Hematopoietic multipotent progenitor cell treated with erythropoietin and hydrocortisone succinate and interleukin-3 and kit ligand, for 6 days (in vitro differentiated cells): ENCODE measurements around the gene PRKCQ.

Source experiments
- DNase-seq: peaks from one replicate; pipeline ENCODE4 v3.0.0-alpha.2; 2015

Gene PRKCQ

GRCh38 chr10:6518791-6519429, 61.2 kb downstream of the PRKCQ start:
- no peak for DNase-seq

GRCh38 chr10:6516929-6517284, 63.2 kb downstream of the PRKCQ start:
- no peak for DNase-seq

DNA sequence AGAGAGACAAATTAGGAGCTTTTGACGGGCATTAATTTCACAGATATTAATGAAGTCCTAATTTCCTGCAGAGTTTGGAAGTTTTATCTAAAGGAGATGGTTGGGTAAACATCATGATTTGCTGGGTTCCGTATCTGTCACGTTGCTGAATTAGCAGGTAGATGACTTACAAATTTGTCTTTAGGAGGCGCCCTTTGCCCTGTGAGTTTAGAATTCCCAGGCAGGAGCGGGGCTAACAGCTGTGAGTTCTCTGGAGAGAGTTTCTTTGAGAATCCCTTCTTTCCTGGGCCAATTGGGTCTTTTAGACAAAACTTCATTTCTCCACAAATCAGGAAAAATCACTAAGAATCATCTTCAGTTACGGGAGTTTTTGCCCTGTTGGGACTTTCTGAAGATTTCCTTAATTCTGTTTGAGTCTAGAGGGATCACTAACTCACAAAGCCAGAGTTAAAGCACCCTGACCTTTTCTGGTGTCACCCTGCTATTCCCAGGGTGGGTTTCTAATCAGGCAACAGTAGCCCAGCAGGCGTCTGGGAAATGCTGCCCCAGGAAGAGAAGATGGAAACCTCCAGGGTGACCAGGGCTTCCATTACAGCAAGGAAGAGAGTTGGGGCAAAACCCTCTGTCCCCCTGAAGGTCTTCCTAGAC, 63.7 kb downstream of the PRKCQ start:
- no peak for DNase-seq

GRCh38 chr10:6514844-6515780, 65.0 kb downstream of the PRKCQ start:
- peak; percentile 94 for DNase-seq

DNA sequence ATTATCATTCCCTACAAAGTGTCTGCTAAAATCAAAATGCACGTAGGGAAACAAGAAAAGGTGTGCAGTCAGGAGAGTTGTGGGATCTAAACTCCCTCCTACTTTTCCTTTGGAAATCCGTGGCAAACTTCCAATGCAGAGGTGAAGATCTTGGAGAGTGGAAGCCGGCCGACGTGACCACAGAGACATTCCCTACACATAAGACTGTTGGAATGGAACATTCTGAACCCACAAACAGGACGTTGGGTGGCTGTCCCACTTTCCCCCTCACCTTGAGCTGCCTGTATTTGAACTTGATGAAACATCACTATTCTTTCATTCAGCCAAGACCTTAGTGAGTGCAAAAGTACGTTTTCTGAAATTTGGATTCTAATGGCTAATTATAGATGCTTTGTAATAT, 65.9 kb downstream of the PRKCQ start:
- DNase-seq, result no peak

DNA sequence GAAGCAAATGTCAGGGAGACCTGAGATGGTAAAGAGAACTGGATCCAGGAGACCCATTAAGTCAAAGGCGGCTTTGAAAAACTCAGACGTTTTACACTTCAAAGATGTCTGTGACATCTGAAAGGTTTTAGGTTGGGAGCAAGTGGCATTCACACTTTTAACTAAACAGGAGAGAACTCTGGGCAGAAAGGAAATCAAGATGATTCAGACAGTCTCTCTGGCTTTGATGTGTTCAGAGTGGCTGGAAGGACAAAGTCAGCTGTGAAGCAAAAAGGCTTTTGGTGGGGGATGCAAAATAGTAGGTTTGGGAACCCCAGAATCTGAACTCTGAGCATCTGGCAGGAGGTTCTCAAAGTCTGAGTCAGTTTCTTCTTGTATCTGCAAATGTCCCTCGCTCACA, 66.6 kb downstream of the PRKCQ start:
- DNase-seq, result no peak

GRCh38 chr10:6512182-6512581, 67.9 kb downstream of the PRKCQ start:
- DNase-seq, result no peak

- DNase-seq, result no peak
Measured at GRCh38 chr10:6511347-6511746, 68.7 kb downstream of the PRKCQ start.

DNA sequence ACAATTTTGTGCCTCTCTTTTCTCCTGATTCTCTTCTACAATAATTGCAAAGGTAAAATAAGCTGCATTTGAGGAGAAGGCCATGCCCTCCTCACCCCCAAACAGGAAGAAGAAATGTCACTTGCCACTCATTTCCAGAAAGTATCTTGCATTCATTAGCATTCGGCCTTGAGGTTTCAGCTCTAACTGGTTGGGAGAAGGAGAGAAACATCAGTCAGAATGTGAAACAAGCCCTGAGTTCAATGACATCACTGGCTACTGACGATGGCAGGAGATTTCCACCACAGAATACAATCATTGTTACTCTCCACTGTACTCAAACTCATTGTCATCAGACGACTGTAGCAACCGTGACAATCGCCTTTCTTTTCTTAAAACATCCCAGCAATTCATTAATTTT, 72.8 kb downstream of the PRKCQ start:
- DNase-seq, result no peak

DNA sequence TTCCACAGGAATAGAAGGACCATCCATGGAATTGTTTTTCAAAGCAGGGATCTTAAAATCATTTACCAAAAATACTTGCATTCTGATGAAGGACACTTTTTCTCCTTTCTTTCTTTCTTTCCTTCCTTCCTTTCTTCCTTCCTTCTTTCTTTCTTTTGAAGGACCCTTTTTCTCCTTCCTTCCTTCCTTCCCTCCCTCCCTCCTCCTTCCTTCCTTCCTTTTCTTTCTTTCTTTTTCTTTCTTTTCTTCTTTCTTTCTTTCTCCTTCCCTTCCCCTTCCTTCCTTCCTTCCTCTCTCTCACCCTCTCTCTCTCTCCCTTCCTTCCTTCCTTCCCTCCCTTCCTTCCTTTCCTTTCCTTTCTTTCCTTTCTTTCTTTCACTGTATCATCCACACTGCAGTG, 74.8 kb downstream of the PRKCQ start:
- no peak for DNase-seq

- DNase-seq, result no peak
Measured at GRCh38 chr10:6504296-6504695, 75.8 kb downstream of the PRKCQ start.

DNA sequence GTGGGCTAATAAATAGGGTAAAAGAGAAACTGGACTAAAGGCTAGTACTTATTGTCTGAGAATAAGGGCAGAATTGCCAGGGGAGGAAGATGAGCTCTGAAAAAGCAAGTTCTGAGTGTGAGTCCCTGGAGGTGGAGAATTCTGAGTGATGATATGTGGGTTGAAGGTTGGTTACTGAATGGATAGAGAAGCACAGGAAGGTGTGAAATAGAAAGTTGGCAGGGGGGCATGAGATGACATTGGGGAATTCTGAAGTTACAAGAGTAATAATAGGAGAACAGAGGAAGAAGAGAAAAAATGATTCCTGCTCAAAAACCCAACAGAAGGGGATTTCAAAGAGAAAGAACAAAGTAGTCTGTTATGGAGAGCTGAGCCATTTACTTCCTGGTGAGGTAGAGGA, 76.9 kb downstream of the PRKCQ start:
- no peak for DNase-seq

DNA sequence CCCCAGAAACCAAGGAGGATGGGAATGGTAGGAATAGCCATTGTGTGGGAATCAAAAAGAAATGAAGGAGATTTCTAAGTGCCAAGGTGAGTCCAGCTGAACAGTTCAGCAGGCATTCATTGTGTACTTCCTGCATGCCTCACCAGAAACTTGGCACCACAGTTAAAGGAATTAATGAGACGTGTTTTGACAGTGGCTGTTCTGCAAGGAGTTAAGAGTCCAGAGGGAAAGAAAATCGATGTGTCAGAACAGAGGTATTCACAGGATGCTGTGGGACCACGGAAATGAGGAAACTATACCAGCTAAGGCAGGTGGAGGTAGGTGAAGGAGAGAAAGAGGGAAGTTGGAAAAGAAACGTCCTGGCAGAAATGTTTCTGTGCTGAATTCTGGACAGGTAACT, 78.1 kb downstream of the PRKCQ start:
- no peak for DNase-seq

- no peak for DNase-seq
Measured at GRCh38 chr10:6499974-6500373, 80.1 kb downstream of the PRKCQ start.

DNA sequence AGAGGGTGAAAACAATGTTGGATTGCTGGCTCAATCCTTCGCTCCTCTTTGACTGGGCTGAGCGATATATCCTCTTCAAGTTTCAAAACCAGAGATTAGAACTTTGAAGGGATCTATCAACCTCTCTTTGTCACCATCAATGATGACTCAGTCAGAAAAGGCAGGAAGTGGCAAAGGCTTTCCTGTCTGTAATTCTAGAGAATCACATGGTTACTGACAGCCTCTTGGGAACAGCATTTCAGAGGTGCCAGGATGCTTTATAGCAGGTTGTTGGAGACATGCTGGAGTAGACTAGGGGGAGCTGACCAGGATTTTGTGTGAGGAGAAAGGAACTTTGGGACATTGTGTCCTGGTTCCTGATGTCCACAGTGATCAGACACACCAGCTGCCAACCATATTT, 81.3 kb downstream of the PRKCQ start:
- DNase-seq, result peak; percentile 44

DNA sequence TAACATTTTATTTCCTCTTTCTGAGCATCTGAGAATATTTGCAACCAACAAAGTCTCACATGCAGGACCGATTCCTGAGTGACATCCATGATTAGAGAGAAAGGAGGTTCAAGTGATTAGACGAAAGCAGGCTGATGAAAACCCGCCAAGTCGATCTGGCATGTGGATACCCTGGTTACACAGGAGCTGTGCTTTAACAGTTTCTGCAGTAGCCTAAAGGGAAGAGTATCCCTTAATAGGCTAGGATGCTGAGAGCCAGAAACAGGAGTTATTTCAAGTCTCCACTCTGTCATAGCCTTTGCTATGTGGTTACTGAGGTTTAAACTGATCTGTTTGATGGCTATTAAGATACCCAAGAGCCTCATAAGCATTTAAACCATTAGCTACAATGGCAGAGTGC, 82.5 kb downstream of the PRKCQ start:
- no peak for DNase-seq

- no peak for DNase-seq
Measured at GRCh38 chr10:6494936-6495592, 85.0 kb downstream of the PRKCQ start.

DNA sequence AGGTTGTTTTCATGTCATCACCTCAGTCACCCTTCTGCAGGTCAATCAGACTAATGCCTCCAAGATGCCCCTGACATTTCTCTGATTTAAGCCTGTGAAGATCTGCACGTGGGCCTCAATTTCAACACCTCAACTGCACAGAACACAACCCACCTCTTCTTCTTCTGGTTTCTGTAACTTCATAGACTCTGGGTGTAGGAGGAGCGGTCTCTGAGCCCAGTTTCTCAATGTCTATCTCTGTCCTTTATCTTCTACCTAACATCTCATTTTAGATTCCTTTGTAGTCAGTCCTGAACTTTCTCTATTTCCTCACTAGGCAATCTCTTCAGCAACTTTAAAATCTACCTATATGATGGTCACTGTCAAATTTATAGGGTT, 85.6 kb downstream of the PRKCQ start:
- no peak for DNase-seq

GRCh38 chr10:6493521-6494441, 86.3 kb downstream of the PRKCQ start:
- no peak for DNase-seq

- no peak for DNase-seq
Measured at GRCh38 chr10:6492896-6493295, 87.2 kb downstream of the PRKCQ start.

DNA sequence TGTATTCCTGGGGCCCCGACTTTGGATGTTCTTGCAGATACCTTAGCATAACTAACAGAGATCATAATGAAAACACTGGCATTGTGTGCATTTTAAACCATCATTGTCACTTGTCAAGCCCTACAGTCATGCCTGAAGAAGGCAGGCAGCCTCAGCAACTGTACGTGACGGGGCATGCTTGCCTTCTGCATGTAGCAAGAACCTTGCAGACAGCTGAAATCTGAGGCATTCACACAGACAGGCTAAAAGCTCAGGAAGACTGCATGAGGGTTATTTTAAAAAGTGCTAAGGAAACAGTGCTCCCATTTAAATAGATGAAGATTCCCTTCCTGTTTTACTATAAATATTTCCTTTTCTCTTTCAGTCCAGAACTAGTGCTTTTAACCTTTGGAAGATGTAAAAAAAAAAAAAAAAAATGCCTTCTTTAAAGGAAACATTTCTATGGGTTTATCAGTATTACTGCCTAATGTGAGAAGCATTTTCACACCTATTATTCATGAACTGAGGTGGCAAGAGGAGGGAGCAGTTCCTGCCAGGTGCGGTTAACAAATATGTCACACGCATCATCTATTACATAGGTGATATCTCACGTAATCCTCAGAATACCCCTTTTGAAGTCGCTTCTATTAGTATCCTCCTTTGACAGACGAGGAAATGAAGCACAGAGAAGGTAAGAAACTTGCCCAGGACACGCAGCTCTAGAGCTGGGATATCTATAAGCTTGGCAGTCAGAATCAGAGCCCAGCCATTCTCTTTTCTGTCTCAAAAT, 88.1 kb downstream of the PRKCQ start:
- DNase-seq, result no peak

DNA sequence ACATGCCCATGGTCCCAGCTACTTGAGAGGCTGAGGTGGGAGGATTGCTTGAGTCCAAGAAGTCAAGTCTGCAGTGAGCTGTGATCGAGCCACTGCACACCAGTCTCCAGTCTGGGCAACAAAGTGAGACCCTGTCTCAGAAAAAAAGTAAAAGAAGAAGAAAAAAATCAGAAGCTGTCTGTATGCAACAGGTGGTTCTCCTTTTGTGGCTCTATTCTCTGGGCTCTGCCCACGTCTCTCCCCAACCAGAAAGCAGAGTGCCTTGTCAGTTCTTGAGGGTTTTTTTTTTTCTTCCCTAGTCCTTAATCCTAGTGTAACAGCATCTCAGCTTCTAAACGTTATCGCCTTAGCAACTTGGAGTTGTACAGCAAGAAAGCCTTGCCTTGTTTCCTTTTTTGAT, 89.5 kb downstream of the PRKCQ start:
- no peak for DNase-seq
